Ishikawa (cell line): Measurements from ENCODE around the gene KLF3.
A peak's percentile ranks its signal among the peaks of the same experiment; 100 is the strongest.

Experiments
- CEBPB ChIP-seq: IDR thresholded peaks from 2 replicates; pipeline ENCODE4 v1.6.1; 2012
- CREB1 ChIP-seq: IDR thresholded peaks from 2 replicates; pipeline ENCODE4 v1.6.1; 2012; ENCODE audit warnings: low read depth
- EGR1 ChIP-seq: IDR thresholded peaks from 2 replicates; pipeline ENCODE4 v1.6.1; 2012
- EP300 ChIP-seq: IDR thresholded peaks from 2 replicates; pipeline ENCODE4 v1.6.1; 2012; ENCODE audit warnings: borderline replicate concordance
- FOXM1 ChIP-seq: IDR thresholded peaks from 2 replicates; pipeline ENCODE4 v1.6.1; 2012; ENCODE audit warnings: low read depth, borderline replicate concordance
- NFIC ChIP-seq: IDR thresholded peaks from 2 replicates; pipeline ENCODE4 v1.6.1; 2012
- RAD21 ChIP-seq: IDR thresholded peaks from 2 replicates; pipeline ENCODE4 v1.6.1; 2012; ENCODE audit warnings: low read depth
- TAF1 ChIP-seq: IDR thresholded peaks from 2 replicates; pipeline ENCODE4 v1.6.1; 2012; ENCODE audit warnings: low read depth, mild to moderate bottlenecking
- TCF12 ChIP-seq: IDR thresholded peaks from 2 replicates; pipeline ENCODE4 v1.6.1; 2012; ENCODE audit warnings: low read depth
- TEAD4 ChIP-seq: IDR thresholded peaks from 2 replicates; pipeline ENCODE4 v1.6.1; 2012
- YY1 ChIP-seq: IDR thresholded peaks from 2 replicates; pipeline ENCODE4 v1.6.1; 2012; ENCODE audit warnings: low read depth
- ZBTB7A ChIP-seq: IDR thresholded peaks from 2 replicates; pipeline ENCODE4 v1.6.1; 2012; ENCODE audit warnings: low read depth
- TF ChIP-seq, protein P1 (sequence below): IDR thresholded peaks from 2 replicates; pipeline ENCODE4 v1.6.1; 2012
- TF ChIP-seq, protein P2 (sequence below): IDR thresholded peaks from 2 replicates; pipeline ENCODE4 v1.6.1; 2012
- TF ChIP-seq, protein P3 (sequence below): IDR thresholded peaks from 2 replicates; pipeline ENCODE4 v1.6.1; 2012; ENCODE audit warnings: low read depth, mild to moderate bottlenecking

Gene KLF3

DNA sequence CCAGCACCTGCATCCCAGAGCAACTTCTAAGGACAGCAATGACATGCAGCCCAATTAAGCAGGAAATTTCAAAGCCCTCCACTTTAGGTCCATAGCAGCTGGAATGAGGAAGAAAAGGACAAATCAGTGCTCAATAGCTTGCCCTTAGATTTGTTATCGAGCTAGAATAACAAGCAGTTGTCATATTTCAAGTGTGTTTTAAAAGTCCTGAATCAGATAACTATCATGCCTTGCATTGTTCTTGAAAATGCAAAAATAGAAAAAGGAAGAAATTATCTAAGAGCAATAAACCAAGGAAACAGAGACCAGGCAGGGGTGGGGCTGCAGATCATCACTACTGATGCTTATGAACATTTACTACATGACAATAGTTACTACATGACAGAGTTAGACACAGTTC lies 43.9 kb upstream of the KLF3 start:
- TF ChIP-seq EP300 (no peak), YY1 (no peak), TAF1 (no peak), EGR1 (no peak), CREB1 (no peak), RAD21 (no peak), FOXM1 (no peak), NFIC (no peak), ZBTB7A (no peak), TCF12 (no peak)
- TF ChIP-seq, protein P1, sequence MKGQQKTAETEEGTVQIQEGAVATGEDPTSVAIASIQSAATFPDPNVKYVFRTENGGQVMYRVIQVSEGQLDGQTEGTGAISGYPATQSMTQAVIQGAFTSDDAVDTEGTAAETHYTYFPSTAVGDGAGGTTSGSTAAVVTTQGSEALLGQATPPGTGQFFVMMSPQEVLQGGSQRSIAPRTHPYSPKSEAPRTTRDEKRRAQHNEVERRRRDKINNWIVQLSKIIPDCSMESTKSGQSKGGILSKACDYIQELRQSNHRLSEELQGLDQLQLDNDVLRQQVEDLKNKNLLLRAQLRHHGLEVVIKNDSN: no peak
- TF ChIP-seq, protein P2, sequence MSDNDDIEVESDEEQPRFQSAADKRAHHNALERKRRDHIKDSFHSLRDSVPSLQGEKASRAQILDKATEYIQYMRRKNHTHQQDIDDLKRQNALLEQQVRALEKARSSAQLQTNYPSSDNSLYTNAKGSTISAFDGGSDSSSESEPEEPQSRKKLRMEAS: no peak
- TF ChIP-seq, protein P3, sequence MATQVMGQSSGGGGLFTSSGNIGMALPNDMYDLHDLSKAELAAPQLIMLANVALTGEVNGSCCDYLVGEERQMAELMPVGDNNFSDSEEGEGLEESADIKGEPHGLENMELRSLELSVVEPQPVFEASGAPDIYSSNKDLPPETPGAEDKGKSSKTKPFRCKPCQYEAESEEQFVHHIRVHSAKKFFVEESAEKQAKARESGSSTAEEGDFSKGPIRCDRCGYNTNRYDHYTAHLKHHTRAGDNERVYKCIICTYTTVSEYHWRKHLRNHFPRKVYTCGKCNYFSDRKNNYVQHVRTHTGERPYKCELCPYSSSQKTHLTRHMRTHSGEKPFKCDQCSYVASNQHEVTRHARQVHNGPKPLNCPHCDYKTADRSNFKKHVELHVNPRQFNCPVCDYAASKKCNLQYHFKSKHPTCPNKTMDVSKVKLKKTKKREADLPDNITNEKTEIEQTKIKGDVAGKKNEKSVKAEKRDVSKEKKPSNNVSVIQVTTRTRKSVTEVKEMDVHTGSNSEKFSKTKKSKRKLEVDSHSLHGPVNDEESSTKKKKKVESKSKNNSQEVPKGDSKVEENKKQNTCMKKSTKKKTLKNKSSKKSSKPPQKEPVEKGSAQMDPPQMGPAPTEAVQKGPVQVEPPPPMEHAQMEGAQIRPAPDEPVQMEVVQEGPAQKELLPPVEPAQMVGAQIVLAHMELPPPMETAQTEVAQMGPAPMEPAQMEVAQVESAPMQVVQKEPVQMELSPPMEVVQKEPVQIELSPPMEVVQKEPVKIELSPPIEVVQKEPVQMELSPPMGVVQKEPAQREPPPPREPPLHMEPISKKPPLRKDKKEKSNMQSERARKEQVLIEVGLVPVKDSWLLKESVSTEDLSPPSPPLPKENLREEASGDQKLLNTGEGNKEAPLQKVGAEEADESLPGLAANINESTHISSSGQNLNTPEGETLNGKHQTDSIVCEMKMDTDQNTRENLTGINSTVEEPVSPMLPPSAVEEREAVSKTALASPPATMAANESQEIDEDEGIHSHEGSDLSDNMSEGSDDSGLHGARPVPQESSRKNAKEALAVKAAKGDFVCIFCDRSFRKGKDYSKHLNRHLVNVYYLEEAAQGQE: no peak

DNA sequence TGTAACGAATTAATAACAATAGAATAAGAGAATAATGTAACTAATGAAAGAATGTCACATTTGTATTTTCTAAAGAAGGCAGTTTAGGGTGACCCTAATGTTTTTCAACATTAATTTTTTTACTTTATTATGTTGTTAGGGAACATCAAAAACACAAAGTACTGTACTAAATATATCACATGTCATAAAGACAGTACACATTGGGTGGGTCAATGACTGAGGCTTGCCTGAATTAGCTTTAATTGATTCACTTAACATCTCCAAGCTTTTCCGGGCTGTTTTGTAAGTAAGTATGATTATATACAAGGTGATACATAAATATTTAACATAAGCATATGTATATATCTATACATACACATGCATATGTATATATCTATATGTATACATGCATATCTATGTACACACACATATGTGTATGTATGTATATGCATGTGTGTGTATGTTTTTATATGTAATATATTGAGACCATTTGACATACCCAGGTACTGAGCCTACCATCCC lies 43.4 kb upstream of the KLF3 start:
- TF ChIP-seq EP300 (no peak), ZBTB7A (no peak), CEBPB (no peak), TEAD4 (no peak), YY1 (no peak)

DNA sequence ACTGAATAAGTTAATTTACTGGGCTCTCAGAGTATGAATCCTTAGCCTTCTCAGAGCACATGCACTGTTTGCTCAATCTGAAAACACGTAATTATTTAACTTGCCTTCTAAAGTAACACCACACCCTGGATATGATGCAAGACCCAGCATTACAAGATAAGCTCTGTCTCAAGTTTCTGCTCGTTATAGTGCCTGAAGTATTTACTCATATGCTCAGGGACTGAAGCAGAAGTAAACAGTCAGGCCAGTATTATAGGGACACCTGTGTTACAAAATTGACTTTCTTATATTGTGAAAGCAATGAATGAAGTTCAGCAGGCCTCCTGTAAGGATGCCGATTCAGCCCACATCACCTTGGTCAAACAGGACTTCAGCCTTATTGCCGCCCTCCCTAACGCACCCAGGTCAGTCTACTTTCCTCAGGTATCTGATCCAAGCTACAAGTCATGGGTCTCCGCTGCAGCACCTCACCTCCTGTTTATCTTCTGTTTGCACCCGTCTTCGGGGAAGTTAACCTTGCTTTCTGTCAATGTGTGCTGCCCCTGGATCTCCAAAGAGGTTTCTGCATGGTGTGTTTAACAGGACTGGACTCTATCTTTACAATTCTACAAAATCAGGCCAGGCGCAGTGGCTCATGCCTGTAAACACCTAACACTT lies 42.8 kb upstream of the KLF3 start:
- TF ChIP-seq, protein P3: no peak
- TF ChIP-seq RAD21: no peak
- peak; percentile 88 for TF ChIP-seq CEBPB
- no peak for TF ChIP-seq NFIC
- TF ChIP-seq YY1: no peak

DNA sequence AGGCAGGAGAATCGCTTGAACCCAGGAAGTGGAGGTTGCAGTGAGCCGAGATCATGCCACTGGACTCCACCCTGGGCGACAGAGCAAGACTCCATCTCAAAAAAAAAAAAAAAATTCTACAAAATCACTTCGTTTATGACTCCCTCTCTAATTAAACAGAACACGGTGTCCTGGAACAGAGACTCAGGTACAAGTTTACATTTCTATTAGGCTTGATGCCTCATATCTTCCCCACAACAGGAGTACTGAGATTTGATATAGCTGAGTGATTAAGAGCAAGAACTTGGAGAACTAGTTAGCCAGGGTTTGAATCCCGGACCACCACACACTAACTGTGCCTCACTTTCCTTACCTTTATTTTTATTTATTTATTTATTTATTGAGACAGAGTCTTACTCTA lies 42.2 kb upstream of the KLF3 start:
- TF ChIP-seq YY1: no peak
- no peak for TF ChIP-seq NFIC
- no peak for TF ChIP-seq FOXM1
- TF ChIP-seq EP300: no peak
- no peak for TF ChIP-seq ZBTB7A
- TF ChIP-seq, protein P1: no peak
- TF ChIP-seq TAF1: no peak
- no peak for TF ChIP-seq EGR1
- TF ChIP-seq TCF12: no peak
- TF ChIP-seq RAD21: no peak
- TF ChIP-seq CREB1: no peak
- TF ChIP-seq, protein P3: no peak
- no peak for TF ChIP-seq CEBPB
- no peak for TF ChIP-seq TEAD4

DNA sequence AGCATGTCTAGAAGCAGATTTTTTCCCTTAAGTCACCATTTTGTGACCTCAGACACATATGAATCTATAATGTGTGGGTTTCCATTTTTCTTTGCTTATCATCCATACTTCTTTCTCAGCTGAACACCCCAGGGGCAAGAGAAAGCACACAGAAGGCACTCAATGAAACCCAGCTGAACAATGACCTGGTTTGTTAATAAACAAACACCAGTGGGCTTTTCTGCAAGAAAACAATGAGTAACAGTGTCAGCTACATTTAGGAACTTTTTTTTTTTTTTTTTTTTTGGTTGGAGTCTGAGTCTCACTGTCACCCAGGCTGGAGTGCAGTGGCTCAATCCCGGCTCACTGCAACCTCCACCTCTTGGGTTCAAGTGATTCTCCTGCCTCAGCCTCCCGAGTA lies 40.7 kb upstream of the KLF3 start:
- no peak for TF ChIP-seq RAD21
- TF ChIP-seq CREB1: no peak
- no peak for TF ChIP-seq EP300
- TF ChIP-seq TCF12: no peak
- no peak for TF ChIP-seq ZBTB7A
- TF ChIP-seq TEAD4: no peak
